Measurements from ENCODE around the gene MRPS18B. TPM values are rescaled to one million over a fixed set of nuclear protein-coding genes. Genes with fewer than 3 reads are reported as not detected.
A peak's percentile ranks its signal among the peaks of the same experiment; 100 is the strongest.

The MRPS18B gene
- total and polyA plus RNA-seq, 2 of the 13 experiments (the other 11 are each of a cell fraction or from before 2014, with no cell fraction given): 125 to 131 TPM

DNA sequence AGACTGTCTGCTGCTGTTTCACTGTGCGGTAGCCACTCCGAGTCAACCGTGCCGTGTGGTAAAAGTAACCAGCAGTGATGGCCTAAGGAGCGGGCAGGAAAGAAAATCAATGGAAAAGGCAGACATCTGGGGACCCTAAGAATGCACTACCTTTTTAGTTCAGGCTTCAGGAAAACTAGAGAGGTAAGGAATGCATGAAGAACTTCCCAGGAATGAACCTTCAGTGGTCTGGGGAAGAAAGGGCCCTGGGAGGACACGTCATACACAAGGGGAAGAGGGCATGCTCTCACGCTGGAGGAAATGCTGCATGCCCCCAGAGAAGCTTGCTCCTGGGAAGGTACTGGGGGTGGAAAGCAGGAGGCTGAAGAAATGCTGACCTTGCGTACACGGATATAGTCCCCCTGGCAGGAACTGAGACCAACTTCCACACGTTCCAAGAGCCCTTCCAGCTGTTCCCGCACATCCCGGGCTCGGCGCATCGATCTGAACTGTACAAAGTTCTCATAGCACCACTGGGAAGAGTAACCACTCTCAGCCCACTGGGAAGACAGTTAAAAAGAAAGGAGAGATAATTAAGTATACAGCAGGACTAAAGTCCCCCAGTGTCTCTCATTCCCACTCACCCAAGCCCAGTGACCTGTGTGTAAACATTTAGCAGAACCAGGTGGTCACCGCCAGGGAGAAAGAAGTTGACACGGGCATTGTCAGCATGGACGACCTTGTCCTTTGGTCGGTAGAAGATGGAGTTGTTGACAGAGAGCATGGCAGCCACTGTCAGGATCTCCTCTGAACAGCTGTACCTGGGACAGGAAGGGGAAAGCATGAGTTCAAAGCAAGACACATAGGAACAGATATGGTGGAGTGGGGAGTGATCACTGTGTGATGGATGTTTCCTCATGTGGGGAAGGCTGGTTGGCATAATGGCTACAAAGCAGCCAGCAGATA lies 37.4 kb downstream of the MRPS18B start (continued):
- TF ChIP-seq, protein P1, sequence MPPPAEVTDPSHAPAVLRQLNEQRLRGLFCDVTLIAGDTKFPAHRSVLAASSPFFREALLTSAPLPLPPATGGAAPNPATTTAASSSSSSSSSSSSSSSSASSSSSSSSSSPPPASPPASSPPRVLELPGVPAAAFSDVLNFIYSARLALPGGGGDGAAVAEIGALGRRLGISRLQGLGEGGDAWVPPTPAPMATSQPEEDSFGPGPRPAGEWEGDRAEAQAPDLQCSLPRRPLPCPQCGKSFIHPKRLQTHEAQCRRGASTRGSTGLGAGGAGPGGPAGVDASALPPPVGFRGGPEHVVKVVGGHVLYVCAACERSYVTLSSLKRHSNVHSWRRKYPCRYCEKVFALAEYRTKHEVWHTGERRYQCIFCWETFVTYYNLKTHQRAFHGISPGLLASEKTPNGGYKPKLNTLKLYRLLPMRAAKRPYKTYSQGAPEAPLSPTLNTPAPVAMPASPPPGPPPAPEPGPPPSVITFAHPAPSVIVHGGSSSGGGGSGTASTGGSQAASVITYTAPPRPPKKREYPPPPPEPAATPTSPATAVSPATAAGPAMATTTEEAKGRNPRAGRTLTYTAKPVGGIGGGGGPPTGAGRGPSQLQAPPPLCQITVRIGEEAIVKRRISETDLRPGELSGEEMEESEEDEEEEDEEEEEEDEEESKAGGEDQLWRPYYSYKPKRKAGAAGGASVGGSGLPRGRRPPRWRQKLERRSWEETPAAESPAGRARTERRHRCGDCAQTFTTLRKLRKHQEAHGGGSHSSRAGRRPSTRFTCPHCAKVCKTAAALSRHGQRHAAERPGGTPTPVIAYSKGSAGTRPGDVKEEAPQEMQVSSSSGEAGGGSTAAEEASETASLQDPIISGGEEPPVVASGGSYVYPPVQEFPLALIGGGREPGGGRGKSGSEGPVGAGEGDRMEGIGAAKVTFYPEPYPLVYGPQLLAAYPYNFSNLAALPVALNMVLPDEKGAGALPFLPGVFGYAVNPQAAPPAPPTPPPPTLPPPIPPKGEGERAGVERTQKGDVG (CRISPR knock-in tag; IDR thresholded peaks at IDR 0.05; ENCODE audit: borderline replicate concordance): peak; percentile 97
- TF ChIP-seq NFRKB (IDR thresholded peaks at IDR 0.05) (no peak; the same call in 1 of the 2 replicates), MTA1 (CRISPR knock-in tag; IDR thresholded peaks at IDR 0.05; ENCODE audit: borderline replicate concordance) (peak; percentile 99), POGZ (CRISPR knock-in tag; IDR thresholded peaks at IDR 0.05) (peak; percentile 76), ATM (IDR thresholded peaks at IDR 0.05; ENCODE audit: borderline replicate concordance) (no peak), RELA (CRISPR knock-in tag; IDR thresholded peaks at IDR 0.05) (no peak), IRF1 (CRISPR knock-in tag; IDR thresholded peaks at IDR 0.05; ENCODE audit: low read depth) (no peak), ZFYVE20 (CRISPR knock-in tag; IDR thresholded peaks at IDR 0.05; ENCODE audit: borderline replicate concordance, low read depth) (no peak), ZNF17 (CRISPR knock-in tag; IDR thresholded peaks at IDR 0.05) (no peak; the same call in 1 of the 2 replicates), IRX3 (CRISPR knock-in tag; IDR thresholded peaks at IDR 0.05; ENCODE audit: borderline replicate concordance, low read depth) (peak; percentile 71; the same call in 1 of the 2 replicates), GMEB1 (CRISPR knock-in tag; IDR thresholded peaks at IDR 0.05; ENCODE audit: borderline replicate concordance) (peak; percentile 71; the same call in 1 of the 2 replicates), TOPORS (CRISPR knock-in tag; IDR thresholded peaks at IDR 0.05) (0 out of 2 replicates have a peak, but pooled peaks have one; percentile 81), ZNF230 (CRISPR knock-in tag; IDR thresholded peaks at IDR 0.05) (no peak; the same call in 1 of the 2 replicates), CCDC6 (CRISPR knock-in tag; IDR thresholded peaks at IDR 0.05) (peak; percentile 28; the same call in 1 of the 2 replicates), ATF7 (IDR thresholded peaks at IDR 0.05) (no peak), ATF7 (CRISPR knock-in tag; IDR thresholded peaks at IDR 0.05) (no peak; the same call in 1 of the 2 replicates), TSC22D2 (CRISPR knock-in tag; IDR thresholded peaks at IDR 0.05; ENCODE audit: borderline replicate concordance) (no peak; the same call in 1 of the 2 replicates), GATA4 (IDR thresholded peaks at IDR 0.05; ENCODE audit: borderline replicate concordance, low read depth) (no peak), U2AF2 (IDR thresholded peaks at IDR 0.05; ENCODE audit: low read depth, low read length) (no peak), EP300 (IDR thresholded peaks at IDR 0.05; ENCODE audit: low read depth in 2 of 2, low read length in 2 of 2) (peak in 1 of 2 experiments; percentile 67; a peak in 2 of 4 replicates), EP300 (CRISPR knock-in tag; IDR thresholded peaks at IDR 0.05; ENCODE audit: borderline replicate concordance) (peak; percentile 66; the same call in 1 of the 2 replicates), ZNF382 (CRISPR knock-in tag; IDR thresholded peaks at IDR 0.05; ENCODE audit: borderline replicate concordance) (no peak)
- TF ChIP-seq, protein P2, sequence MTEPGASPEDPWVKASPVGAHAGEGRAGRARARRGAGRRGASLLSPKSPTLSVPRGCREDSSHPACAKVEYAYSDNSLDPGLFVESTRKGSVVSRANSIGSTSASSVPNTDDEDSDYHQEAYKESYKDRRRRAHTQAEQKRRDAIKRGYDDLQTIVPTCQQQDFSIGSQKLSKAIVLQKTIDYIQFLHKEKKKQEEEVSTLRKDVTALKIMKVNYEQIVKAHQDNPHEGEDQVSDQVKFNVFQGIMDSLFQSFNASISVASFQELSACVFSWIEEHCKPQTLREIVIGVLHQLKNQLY (CRISPR knock-in tag; IDR thresholded peaks at IDR 0.05): peak; percentile 88

All from HepG2 (cell line).